KMS-11 (cell line): ENCODE data around the gene CLMN.

Source experiments
- H2AFZ ChIP-seq: fragments of 200-600 bp; sonication (generic); 2 replicates; pipeline ENCODE4 v1.6.1; 2016; ENCODE audit warnings: antibody characterized with exemption, mixed run types, low read depth
- H3K27ac ChIP-seq: fragments of 200-600 bp; sonication (generic); 2 replicates; pipeline ENCODE4 v1.6.1; 2016; ENCODE audit warnings: mild to moderate bottlenecking, mixed run types
- H3K27me3 ChIP-seq: fragments of 200-600 bp; sonication (generic); 2 replicates; pipeline ENCODE4 v1.6.1; 2017; ENCODE audit warnings: mild to moderate bottlenecking, low read depth, mixed run types, moderate library complexity; ENCODE audit not compliant: insufficient read depth
- H3K36me3 ChIP-seq: fragments of 200-600 bp; sonication (generic); 2 replicates; pipeline ENCODE4 v1.6.1; 2017; ENCODE audit warnings: mild to moderate bottlenecking, mixed run types; ENCODE audit not compliant: insufficient read depth
- H3K4me1 ChIP-seq: fragments of 200-600 bp; sonication (generic); 2 replicates; pipeline ENCODE4 v1.6.1; 2016; ENCODE audit warnings: mild to moderate bottlenecking, low read depth, mixed run types; ENCODE audit not compliant: poor library complexity, severe bottlenecking
- H3K4me2 ChIP-seq: fragments of 200-600 bp; sonication (generic); 2 replicates; pipeline ENCODE4 v1.7.0; 2016; ENCODE audit warnings: mild to moderate bottlenecking, mixed run types
- H3K4me3 ChIP-seq: fragments of 200-600 bp; sonication (generic); IDR thresholded peaks from 2 replicates; pipeline ENCODE4 v1.6.1; 2017; ENCODE audit warnings: low read depth, low read length, mixed read lengths; ENCODE audit not compliant: insufficient read depth
- H3K79me2 ChIP-seq: fragments of 200-600 bp; sonication (generic); 2 replicates; pipeline ENCODE4 v1.6.1; 2016; ENCODE audit warnings: low read depth, mixed run types; ENCODE audit not compliant: insufficient read depth
- H3K9ac ChIP-seq: fragments of 200-600 bp; sonication (generic); 2 replicates; pipeline ENCODE4 v1.6.1; 2016; ENCODE audit warnings: mild to moderate bottlenecking, mixed run types
- H4K20me1 ChIP-seq: fragments of 200-600 bp; sonication (generic); 2 replicates; pipeline ENCODE4 v1.6.1; 2016; ENCODE audit warnings: mild to moderate bottlenecking, mixed run types; ENCODE audit not compliant: insufficient read depth
- TF ChIP-seq, protein P1 (sequence below): fragments of 200-600 bp; sonication (generic); conservative IDR thresholded peaks from 2 replicates; pipeline ENCODE4 v1.6.1; 2017; ENCODE audit warnings: low read depth, mild to moderate bottlenecking, antibody characterized with exemption, low read length, moderate library complexity, mixed read lengths

Gene CLMN

GRCh38 chr14:95339301-95339865 is 19.7 kb upstream of the CLMN start:
- TF ChIP-seq, protein P1, sequence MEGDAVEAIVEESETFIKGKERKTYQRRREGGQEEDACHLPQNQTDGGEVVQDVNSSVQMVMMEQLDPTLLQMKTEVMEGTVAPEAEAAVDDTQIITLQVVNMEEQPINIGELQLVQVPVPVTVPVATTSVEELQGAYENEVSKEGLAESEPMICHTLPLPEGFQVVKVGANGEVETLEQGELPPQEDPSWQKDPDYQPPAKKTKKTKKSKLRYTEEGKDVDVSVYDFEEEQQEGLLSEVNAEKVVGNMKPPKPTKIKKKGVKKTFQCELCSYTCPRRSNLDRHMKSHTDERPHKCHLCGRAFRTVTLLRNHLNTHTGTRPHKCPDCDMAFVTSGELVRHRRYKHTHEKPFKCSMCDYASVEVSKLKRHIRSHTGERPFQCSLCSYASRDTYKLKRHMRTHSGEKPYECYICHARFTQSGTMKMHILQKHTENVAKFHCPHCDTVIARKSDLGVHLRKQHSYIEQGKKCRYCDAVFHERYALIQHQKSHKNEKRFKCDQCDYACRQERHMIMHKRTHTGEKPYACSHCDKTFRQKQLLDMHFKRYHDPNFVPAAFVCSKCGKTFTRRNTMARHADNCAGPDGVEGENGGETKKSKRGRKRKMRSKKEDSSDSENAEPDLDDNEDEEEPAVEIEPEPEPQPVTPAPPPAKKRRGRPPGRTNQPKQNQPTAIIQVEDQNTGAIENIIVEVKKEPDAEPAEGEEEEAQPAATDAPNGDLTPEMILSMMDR = no peak
- Histone ChIP-seq H2AFZ (no peak overlapping the region), H3K36me3 (no peaks in the 10 kb centered on the region), H3K79me2 (no peaks in the 10 kb centered on the region), H4K20me1 (no peaks in the 10 kb centered on the region), H3K9ac (no peak overlapping the region), H3K4me3 (no peak overlapping the region), H3K27ac (no peak overlapping the region), H3K4me1 (no peaks in the 10 kb centered on the region), H3K4me2 (no peak overlapping the region), H3K27me3 (no peaks in the 10 kb centered on the region)

DNA sequence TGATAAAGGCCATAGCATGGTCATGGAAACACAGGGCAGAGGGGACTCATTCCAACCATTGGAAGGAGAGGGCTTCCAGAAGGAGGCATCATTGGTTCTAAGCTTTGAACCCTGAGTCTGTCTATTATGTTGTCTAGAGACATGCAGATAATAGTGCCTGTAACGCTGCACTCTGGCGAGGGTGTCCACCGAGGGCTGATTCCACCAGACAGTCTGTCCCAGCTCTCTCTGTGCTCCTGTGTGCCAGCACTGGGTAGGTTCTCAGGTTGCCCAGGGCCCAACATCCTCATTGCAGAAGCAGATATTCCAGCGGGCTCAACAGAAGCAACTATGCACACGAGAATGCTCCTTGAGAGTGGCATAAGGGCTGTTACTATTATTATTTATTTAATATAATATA is 18.7 kb upstream of the CLMN start:
- TF ChIP-seq, protein P1 = no peak
- H3K36me3 ChIP-seq = no peaks in the 10 kb centered on the region
- no peaks in the 10 kb centered on the region for H3K79me2 ChIP-seq
- no peak overlapping the region for H3K27ac ChIP-seq
- no peaks in the 10 kb centered on the region for H4K20me1 ChIP-seq
- no peak overlapping the region for H2AFZ ChIP-seq
- no peak overlapping the region for H3K4me3 ChIP-seq
- no peak overlapping the region for H3K4me2 ChIP-seq
- no peaks in the 10 kb centered on the region for H3K27me3 ChIP-seq
- H3K9ac ChIP-seq = no peak overlapping the region
- no peaks in the 10 kb centered on the region for H3K4me1 ChIP-seq

DNA sequence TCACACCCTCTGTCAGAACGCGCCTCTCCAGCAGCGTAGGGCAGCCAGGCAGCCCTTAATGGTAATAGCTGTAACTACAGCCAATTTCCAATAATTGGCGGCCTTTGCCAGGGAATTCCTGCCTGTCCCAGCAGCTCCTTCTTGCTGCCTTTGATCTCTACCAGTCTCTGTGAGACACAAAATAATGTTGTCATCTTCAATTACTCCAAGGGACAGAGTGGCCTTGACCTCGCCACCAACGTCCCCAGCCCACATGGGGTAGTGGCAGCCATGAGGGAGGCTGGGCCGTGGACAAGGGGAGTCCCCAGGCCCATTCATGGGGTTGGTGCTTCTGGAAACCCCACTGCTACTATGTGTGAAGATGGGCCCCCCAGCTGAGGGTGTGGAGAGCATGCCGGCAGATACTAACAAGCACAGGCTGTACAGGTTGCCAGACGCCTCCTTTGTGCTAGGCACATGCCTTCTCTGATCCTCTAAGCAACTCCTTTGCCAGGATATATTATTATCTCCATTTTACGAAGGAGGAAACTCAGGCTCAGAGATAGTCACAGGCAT is 17.4 kb upstream of the CLMN start:
- Histone ChIP-seq H3K79me2 (no peaks in the 10 kb centered on the region), H3K27ac (no peak overlapping the region), H3K4me2 (no peak overlapping the region), H3K27me3 (no peaks in the 10 kb centered on the region), H3K9ac (no peak overlapping the region), H3K4me3 (no peak overlapping the region), H3K36me3 (no peaks in the 10 kb centered on the region), H3K4me1 (no peaks in the 10 kb centered on the region), H2AFZ (no peak overlapping the region), H4K20me1 (no peaks in the 10 kb centered on the region)
- TF ChIP-seq, protein P1 = no peak

DNA sequence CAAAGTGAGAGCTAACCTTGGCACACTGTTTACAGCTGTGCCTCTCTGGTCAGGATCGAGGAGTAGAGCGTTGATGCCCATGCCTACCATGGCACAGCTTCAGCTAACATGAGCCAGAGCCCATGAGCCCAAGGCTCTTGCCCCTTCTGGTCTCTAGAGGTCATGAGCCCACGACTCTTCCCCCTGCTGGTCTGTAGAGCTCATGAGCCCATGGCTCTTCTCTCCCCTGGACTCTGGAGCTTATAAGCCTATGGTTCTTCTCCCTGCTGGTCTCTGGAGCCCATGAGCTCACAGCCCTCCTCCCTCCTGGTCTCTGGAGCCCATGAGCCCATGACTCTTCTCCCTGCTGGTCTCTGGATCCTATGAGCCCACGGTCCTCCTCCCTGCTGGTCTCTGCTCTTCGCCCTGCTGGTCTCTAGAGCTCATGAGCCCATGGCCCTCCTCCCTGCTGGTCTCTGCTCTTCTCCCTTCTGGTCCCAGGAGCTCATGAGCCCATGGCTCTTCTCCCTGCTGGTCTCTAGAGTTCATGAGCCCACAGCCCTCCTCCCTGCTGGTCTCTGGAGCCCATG is 16.6 kb upstream of the CLMN start:
- TF ChIP-seq, protein P1 = no peak
- Histone ChIP-seq H3K27me3 (no peaks in the 10 kb centered on the region), H3K9ac (no peak overlapping the region), H3K4me1 (no peaks in the 10 kb centered on the region), H4K20me1 (no peaks in the 10 kb centered on the region), H2AFZ (no peak overlapping the region), H3K4me3 (no peak overlapping the region), H3K4me2 (no peak overlapping the region), H3K79me2 (no peaks in the 10 kb centered on the region), H3K36me3 (no peaks in the 10 kb centered on the region), H3K27ac (no peak overlapping the region)
